ENCODE results near the gene JPT1.

DNA sequence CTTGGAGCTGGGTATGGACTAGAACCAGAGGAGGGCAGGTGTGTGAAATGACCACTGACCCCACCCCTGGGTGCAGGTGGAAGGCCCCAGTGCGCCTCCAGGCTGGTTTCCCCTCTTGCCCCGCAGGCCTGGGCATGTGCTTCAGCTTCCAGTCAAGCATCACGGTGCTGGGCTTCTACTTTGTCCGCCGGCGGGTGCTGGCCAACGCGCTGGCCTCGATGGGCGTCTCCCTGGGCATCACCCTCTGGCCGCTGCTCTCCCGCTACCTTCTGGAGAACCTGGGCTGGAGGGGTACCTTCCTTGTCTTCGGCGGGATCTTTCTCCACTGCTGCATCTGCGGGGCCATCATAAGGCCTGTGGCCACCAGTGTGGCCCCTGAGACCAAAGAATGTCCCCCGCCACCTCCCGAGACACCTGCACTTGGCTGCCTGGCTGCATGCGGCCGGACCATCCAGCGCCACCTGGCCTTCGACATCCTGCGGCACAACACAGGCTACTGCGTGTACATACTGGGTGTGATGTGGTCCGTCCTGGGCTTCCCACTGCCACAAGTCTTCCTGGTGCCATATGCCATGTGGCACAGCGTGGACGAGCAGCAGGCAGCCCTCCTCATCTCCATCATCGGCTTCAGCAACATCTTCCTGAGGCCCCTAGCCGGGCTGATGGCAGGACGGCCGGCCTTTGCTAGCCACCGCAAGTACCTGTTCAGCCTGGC, 54.3 kb downstream of the JPT1 start:
- no peak for TF ChIP-seq CTCF (IDR thresholded peaks at IDR 0.05)
- no peak for TF ChIP-seq POLR2A (IDR thresholded peaks at IDR 0.05)
- TF ChIP-seq POLR2AphosphoS5 (IDR thresholded peaks at IDR 0.05; ENCODE audit: insufficient read depth in 1 of 2, low read depth in 1 of 2), result no peak

Data from vagina (tissue), 2 donors.